ENCODE measurements around the gene MORN1. TPM values are rescaled to one million over a fixed set of nuclear protein-coding genes. Genes with fewer than 3 reads are reported as not detected.

Gene MORN1
- total and polyA plus RNA-seq, 9 of the 15 experiments (the other 6 are each of a cell fraction or from before 2014, with no cell fraction given): 0.24 to 9.3 (median 4.2) TPM

GRCh38 chr1:2381741-2382620 lies 9.4 kb downstream of the MORN1 start (continued):
- TF ChIP-seq CEBPB (tag; IDR thresholded peaks at IDR 0.05) (no peak), RAD21 (CRISPR knock-in tag; conservative IDR thresholded peaks at IDR 0.05 in 1 of 2, IDR thresholded peaks at IDR 0.05 in 1 of 2) (peak; percentile 92 to 99), ZC3H4 (CRISPR knock-in tag; IDR thresholded peaks at IDR 0.05; ENCODE audit: borderline replicate concordance) (0 out of 2 replicates have a peak, but pooled peaks have one; percentile 36), TFAM (CRISPR knock-in tag; conservative IDR thresholded peaks at IDR 0.05) (no peak), ARID2 (IDR thresholded peaks at IDR 0.05) (peak; percentile 93), RUNX1 (IDR thresholded peaks at IDR 0.05; ENCODE audit: low read depth) (no peak), RHOXF2B (CRISPR knock-in tag; conservative IDR thresholded peaks at IDR 0.05) (no peak), KLF16 (IDR thresholded peaks at IDR 0.05) (peak; percentile 55; the same call in 1 of the 2 replicates), ESRRA (IDR thresholded peaks at IDR 0.05; ENCODE audit: borderline replicate concordance, low read depth) (peak; percentile 20; the same call in 1 of the 2 replicates), STAT5A (IDR thresholded peaks at IDR 0.05; ENCODE audit: borderline replicate concordance, low read length) (no peak), ZNF143 (CRISPR knock-in tag; IDR thresholded peaks at IDR 0.05) (0 out of 2 replicates have a peak, but pooled peaks have one; percentile 15), CBFA2T2 (conservative IDR thresholded peaks at IDR 0.05) (no peak), SRSF3 (IDR thresholded peaks at IDR 0.05; ENCODE audit: insufficient read depth, low read length) (no peak), HCFC1 (IDR thresholded peaks at IDR 0.05; ENCODE audit: low read depth, low read length) (peak; percentile 46; the same call in 1 of the 2 replicates), ZNF780A (CRISPR knock-in tag; IDR thresholded peaks at IDR 0.05) (no peak)
- TF ChIP-seq, protein P1, sequence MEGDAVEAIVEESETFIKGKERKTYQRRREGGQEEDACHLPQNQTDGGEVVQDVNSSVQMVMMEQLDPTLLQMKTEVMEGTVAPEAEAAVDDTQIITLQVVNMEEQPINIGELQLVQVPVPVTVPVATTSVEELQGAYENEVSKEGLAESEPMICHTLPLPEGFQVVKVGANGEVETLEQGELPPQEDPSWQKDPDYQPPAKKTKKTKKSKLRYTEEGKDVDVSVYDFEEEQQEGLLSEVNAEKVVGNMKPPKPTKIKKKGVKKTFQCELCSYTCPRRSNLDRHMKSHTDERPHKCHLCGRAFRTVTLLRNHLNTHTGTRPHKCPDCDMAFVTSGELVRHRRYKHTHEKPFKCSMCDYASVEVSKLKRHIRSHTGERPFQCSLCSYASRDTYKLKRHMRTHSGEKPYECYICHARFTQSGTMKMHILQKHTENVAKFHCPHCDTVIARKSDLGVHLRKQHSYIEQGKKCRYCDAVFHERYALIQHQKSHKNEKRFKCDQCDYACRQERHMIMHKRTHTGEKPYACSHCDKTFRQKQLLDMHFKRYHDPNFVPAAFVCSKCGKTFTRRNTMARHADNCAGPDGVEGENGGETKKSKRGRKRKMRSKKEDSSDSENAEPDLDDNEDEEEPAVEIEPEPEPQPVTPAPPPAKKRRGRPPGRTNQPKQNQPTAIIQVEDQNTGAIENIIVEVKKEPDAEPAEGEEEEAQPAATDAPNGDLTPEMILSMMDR (IDR thresholded peaks at IDR 0.05 in 2 of 3, conservative IDR thresholded peaks at IDR 0.05 in 1 of 3; ENCODE audit: insufficient read depth in 2 of 3, low read depth in 1 of 3, low read length in 3 of 3): peak; percentile 91 to 96 (median 96)
- TF ChIP-seq, protein P2, sequence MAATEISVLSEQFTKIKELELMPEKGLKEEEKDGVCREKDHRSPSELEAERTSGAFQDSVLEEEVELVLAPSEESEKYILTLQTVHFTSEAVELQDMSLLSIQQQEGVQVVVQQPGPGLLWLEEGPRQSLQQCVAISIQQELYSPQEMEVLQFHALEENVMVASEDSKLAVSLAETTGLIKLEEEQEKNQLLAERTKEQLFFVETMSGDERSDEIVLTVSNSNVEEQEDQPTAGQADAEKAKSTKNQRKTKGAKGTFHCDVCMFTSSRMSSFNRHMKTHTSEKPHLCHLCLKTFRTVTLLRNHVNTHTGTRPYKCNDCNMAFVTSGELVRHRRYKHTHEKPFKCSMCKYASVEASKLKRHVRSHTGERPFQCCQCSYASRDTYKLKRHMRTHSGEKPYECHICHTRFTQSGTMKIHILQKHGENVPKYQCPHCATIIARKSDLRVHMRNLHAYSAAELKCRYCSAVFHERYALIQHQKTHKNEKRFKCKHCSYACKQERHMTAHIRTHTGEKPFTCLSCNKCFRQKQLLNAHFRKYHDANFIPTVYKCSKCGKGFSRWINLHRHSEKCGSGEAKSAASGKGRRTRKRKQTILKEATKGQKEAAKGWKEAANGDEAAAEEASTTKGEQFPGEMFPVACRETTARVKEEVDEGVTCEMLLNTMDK (IDR thresholded peaks at IDR 0.05; ENCODE audit: borderline replicate concordance, insufficient read depth, low read depth, low read length, poor library complexity, severe bottlenecking): peak; percentile 96
- TF ChIP-seq, protein P3, sequence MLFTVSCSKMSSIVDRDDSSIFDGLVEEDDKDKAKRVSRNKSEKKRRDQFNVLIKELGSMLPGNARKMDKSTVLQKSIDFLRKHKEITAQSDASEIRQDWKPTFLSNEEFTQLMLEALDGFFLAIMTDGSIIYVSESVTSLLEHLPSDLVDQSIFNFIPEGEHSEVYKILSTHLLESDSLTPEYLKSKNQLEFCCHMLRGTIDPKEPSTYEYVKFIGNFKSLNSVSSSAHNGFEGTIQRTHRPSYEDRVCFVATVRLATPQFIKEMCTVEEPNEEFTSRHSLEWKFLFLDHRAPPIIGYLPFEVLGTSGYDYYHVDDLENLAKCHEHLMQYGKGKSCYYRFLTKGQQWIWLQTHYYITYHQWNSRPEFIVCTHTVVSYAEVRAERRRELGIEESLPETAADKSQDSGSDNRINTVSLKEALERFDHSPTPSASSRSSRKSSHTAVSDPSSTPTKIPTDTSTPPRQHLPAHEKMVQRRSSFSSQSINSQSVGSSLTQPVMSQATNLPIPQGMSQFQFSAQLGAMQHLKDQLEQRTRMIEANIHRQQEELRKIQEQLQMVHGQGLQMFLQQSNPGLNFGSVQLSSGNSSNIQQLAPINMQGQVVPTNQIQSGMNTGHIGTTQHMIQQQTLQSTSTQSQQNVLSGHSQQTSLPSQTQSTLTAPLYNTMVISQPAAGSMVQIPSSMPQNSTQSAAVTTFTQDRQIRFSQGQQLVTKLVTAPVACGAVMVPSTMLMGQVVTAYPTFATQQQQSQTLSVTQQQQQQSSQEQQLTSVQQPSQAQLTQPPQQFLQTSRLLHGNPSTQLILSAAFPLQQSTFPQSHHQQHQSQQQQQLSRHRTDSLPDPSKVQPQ (CRISPR knock-in tag; IDR thresholded peaks at IDR 0.05; ENCODE audit: borderline replicate concordance): no peak
- TF ChIP-seq, protein P4, sequence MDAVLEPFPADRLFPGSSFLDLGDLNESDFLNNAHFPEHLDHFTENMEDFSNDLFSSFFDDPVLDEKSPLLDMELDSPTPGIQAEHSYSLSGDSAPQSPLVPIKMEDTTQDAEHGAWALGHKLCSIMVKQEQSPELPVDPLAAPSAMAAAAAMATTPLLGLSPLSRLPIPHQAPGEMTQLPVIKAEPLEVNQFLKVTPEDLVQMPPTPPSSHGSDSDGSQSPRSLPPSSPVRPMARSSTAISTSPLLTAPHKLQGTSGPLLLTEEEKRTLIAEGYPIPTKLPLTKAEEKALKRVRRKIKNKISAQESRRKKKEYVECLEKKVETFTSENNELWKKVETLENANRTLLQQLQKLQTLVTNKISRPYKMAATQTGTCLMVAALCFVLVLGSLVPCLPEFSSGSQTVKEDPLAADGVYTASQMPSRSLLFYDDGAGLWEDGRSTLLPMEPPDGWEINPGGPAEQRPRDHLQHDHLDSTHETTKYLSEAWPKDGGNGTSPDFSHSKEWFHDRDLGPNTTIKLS (IDR thresholded peaks at IDR 0.05; ENCODE audit: borderline replicate concordance, low read depth): no peak

All from K562 (cell line).